Activated gamma-delta T cell (primary cell): ENCODE data around the gene PRKCA.
"Not testable (repeated sequence)": the region's sequence is repeated elsewhere in the genome, so short reads cannot be mapped to it uniquely, and the experiment has no call there.

Experiments used
- DNase-seq: peaks from one replicate; lab custom pipeline; 2025; lab: John Stamatoyannopoulos, UW

The PRKCA gene

GRCh38 chr17:66466106-66466820 lies 163.8 kb downstream of the PRKCA start:
- DNase-seq = no peak

- no peak for DNase-seq
These were observed 164.5 kb downstream of the PRKCA start for GRCh38 chr17:66466840-66467367.

- no peak for DNase-seq
These were observed 165.4 kb downstream of the PRKCA start for GRCh38 chr17:66467766-66468165.

GRCh38 chr17:66468241-66469087 lies 166.1 kb downstream of the PRKCA start:
- DNase-seq = no peak

GRCh38 chr17:66469088-66469442 lies 166.7 kb downstream of the PRKCA start:
- DNase-seq = no peak

GRCh38 chr17:66469461-66469860 lies 167.0 kb downstream of the PRKCA start:
- no peak for DNase-seq

GRCh38 chr17:66469890-66470289 lies 167.5 kb downstream of the PRKCA start:
- DNase-seq = no peak

- DNase-seq = no peak
These were observed 169.7 kb downstream of the PRKCA start for GRCh38 chr17:66472123-66472522.

- DNase-seq = no peak
These were observed 171.8 kb downstream of the PRKCA start for GRCh38 chr17:66474258-66474657.

- no peak for DNase-seq
These were observed 172.5 kb downstream of the PRKCA start for GRCh38 chr17:66474806-66475497.

GRCh38 chr17:66476014-66476413 lies 173.6 kb downstream of the PRKCA start:
- DNase-seq = no peak

GRCh38 chr17:66477615-66478283 lies 175.3 kb downstream of the PRKCA start:
- no peak for DNase-seq

- not testable (repeated sequence) for DNase-seq
These were observed 176.9 kb downstream of the PRKCA start for GRCh38 chr17:66479230-66479889.

- no peak for DNase-seq
These were observed 177.8 kb downstream of the PRKCA start for GRCh38 chr17:66480243-66480642.

GRCh38 chr17:66480802-66481201 lies 178.4 kb downstream of the PRKCA start:
- DNase-seq = no peak

GRCh38 chr17:66481271-66481670 lies 178.9 kb downstream of the PRKCA start:
- no peak for DNase-seq

GRCh38 chr17:66483906-66484305 lies 181.5 kb downstream of the PRKCA start:
- no peak for DNase-seq

GRCh38 chr17:66485309-66485947 lies 183.0 kb downstream of the PRKCA start:
- no peak for DNase-seq

GRCh38 chr17:66487121-66487520 lies 184.7 kb downstream of the PRKCA start:
- no peak for DNase-seq

- DNase-seq = no peak
These were observed 185.6 kb downstream of the PRKCA start for GRCh38 chr17:66487981-66488468.

GRCh38 chr17:66488864-66489263 lies 186.5 kb downstream of the PRKCA start:
- DNase-seq = no peak
